ENCODE data around the gene MOSPD3. TPM values are rescaled to one million over a fixed set of nuclear protein-coding genes. Genes with fewer than 3 reads are reported as not detected.

The MOSPD3 gene
- total RNA-seq, 3 donors from 2014 or later = 11.9 to 17.2 (median 14.4) TPM

DNA sequence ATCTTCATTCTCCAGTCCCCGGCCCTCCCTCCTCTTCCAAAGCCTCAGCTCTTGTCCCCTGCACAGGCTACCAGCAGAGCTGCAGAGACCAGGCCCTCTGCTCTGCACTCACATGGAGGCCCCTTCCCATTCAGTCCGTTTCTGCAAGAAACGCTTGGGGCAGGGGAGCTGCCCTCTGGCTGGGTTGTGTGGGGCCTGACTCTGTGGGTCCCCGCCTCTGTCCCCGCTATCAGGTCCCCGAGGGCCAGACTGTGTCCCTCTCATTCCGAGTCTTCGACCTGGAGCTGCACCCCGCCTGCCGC, 8.7 kb upstream of the MOSPD3 start:
- ATAC-seq = no peak
- peak overlapping the region; percentile 32 for H3K4me3 ChIP-seq
- TF ChIP-seq, protein P1, sequence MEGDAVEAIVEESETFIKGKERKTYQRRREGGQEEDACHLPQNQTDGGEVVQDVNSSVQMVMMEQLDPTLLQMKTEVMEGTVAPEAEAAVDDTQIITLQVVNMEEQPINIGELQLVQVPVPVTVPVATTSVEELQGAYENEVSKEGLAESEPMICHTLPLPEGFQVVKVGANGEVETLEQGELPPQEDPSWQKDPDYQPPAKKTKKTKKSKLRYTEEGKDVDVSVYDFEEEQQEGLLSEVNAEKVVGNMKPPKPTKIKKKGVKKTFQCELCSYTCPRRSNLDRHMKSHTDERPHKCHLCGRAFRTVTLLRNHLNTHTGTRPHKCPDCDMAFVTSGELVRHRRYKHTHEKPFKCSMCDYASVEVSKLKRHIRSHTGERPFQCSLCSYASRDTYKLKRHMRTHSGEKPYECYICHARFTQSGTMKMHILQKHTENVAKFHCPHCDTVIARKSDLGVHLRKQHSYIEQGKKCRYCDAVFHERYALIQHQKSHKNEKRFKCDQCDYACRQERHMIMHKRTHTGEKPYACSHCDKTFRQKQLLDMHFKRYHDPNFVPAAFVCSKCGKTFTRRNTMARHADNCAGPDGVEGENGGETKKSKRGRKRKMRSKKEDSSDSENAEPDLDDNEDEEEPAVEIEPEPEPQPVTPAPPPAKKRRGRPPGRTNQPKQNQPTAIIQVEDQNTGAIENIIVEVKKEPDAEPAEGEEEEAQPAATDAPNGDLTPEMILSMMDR (IDR thresholded peaks at IDR 0.05) = no peak

DNA sequence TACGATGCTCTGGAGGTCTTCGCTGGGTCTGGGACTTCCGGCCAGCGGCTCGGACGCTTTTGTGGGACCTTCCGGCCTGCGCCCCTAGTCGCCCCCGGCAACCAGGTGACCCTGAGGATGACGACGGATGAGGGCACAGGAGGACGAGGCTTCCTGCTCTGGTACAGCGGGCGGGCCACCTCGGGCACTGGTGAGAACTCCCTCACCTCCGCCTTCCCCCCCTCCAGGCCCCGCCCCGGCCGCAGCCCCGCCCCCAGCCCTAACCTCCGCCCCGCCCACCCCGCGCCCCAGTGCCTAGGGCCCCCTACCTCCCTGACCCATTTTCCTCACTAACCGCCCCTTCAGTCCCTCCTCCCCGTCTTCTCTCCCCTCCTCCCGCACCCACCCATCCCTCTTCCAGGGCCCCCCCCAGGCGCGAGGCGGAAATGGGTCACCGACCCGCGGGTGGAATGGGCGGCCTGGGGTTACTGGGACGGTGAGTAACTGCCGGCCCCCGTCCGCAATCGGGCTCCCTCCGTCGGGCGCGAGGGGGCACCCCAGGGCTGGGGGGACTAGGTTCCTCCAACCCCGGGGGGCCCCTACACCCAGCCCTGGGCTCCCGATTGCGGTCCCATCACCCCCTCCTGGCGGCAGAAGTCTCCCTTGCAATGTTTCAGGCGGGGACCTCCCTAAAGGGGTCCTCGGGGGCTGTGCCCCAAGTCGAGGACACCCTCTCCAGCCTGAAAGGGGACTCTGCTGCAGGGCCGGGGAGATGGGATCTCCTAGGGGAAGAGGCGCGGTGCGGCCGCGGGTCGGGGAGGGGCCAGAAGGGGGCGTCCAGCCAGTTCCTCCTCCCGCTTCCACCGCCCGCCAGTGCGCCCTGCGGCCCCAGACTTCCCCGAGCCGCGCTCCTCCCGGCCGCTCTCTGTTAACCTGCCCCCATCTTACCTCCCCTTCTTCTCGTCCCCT, 8.0 kb upstream of the MOSPD3 start:
- H3K4me3 ChIP-seq = peak overlapping the region; percentile 32
- H3K36me3 ChIP-seq (ENCODE audit: low read depth) = no peaks in the 10 kb centered on the region
- H3K4me1 ChIP-seq (ENCODE audit: low read depth) = peaks cover 19% of the 10 kb centered on the region
- TF ChIP-seq, protein P1 (IDR thresholded peaks at IDR 0.05) = peak; percentile 30
- DNase-seq = peak; percentile 75 to 92 (median 84)
- peak; percentile 81 for ATAC-seq
- no peaks in the 10 kb centered on the region for H3K9me3 ChIP-seq
- intact Hi-C loops (cut with DNase I, micrococcal nuclease) = no loop called here

More for the DNA sequence above, 8.7 kb upstream of the MOSPD3 start:
- DNase-seq = no peak
- intact Hi-C loops (cut with DNase I, micrococcal nuclease) = no loop called here
- H3K36me3 ChIP-seq (ENCODE audit: low read depth) = no peaks in the 10 kb centered on the region
- no peaks in the 10 kb centered on the region for H3K9me3 ChIP-seq
- H3K4me1 ChIP-seq (ENCODE audit: low read depth) = peaks cover 19% of the 10 kb centered on the region

DNA sequence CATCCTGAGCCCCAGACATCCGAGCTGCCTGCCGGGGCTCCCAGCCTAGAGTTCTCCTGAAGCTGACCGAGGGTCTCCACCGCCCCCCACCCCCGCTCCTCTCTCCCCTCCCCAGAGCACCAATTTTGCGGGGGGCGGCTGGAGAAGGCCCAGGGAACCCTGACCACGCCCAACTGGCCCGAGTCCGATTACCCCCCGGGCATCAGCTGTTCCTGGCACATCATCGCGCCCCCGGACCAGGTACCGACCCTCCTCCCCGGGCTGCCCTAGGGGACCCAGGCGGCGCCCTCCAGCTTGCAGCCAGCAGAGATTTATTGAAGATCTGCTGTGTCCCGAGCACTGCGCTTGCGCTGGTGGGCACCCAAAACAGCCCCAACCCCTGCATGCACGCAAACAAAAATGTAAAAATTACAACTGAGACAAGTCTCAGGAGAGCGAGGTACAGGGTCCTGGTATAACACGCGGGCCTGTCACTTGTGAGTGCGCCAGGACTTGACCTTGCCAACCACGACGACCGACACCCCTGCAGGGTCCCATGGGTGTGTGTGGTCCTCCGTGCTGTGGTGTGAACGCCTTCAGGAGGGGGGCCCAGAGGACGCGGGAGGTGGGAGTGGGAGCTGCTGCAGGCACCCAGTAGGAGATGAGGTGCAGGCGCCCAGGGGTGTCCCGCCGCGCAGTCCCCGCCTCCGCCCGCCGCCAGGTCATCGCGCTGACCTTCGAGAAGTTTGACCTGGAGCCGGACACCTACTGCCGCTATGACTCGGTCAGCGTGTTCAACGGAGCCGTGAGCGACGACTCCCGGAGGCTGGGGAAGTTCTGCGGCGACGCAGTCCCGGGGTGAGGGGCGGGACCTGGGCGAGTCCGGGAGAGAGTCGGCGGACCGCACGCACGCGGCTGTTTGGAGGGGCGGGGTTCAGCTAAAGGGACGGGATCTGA, 7.1 kb upstream of the MOSPD3 start:
- Histone ChIP-seq H3K4me3 (peak overlapping the region; percentile 32), H3K4me1 (ENCODE audit: low read depth) (peaks cover 19% of the 10 kb centered on the region), H3K36me3 (ENCODE audit: low read depth) (no peaks in the 10 kb centered on the region), H3K9me3 (no peaks in the 10 kb centered on the region)
- ATAC-seq = peak; percentile 39
- intact Hi-C loops (cut with DNase I, micrococcal nuclease) = no loop called here
- TF ChIP-seq, protein P1 (IDR thresholded peaks at IDR 0.05) = no peak
- peak; percentile 58 to 80 (median 79) for DNase-seq

DNA sequence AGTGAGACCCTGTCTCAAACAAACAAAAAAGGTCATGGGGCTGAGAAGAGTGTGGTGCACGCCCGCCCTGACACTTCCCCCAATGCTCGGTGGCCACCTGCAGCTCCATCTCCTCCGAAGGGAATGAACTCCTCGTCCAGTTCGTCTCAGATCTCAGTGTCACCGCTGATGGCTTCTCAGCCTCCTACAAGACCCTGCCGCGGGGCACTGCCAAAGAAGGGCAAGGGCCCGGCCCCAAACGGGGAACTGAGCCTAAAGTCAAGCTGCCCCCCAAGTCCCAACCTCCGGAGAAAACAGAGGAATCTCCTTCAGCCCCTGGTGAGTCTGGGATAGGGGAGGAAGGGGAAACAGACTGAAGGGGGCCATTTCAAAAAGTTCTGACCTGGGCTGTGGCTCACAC, 6.0 kb upstream of the MOSPD3 start:
- DNase-seq = no peak
- no peak for ATAC-seq
- H3K36me3 ChIP-seq (ENCODE audit: low read depth) = no peaks in the 10 kb centered on the region
- H3K9me3 ChIP-seq = no peaks in the 10 kb centered on the region
- H3K4me1 ChIP-seq (ENCODE audit: low read depth) = peaks cover 19% of the 10 kb centered on the region
- TF ChIP-seq, protein P1 (IDR thresholded peaks at IDR 0.05) = no peak
- no peak overlapping the region for H3K4me3 ChIP-seq
- intact Hi-C loops (cut with DNase I, micrococcal nuclease) = no loop called here

DNA sequence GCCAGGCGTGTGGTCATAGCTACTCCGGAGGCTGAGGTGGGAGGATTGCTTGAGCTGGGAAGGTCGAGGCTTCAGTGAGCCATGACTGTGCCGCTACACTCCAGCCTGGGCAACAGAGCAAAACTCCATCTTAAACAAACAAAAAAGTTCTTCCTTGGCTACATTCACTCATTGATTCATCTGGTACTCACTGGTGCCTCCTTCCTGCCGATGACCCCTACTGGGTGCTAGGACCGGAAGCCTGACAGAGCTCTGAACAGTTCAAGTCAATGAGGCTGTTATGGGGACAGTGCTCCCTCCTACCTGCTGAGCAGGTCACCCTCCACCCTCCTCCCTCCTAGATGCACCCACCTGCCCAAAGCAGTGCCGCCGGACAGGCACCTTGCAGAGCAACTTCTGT, 5.2 kb upstream of the MOSPD3 start:
- TF ChIP-seq, protein P1 (IDR thresholded peaks at IDR 0.05) = no peak
- intact Hi-C loops (cut with DNase I, micrococcal nuclease) = no loop called here
- H3K4me1 ChIP-seq (ENCODE audit: low read depth) = peaks cover 19% of the 10 kb centered on the region
- DNase-seq = no peak
- ATAC-seq = no peak
- no peaks in the 10 kb centered on the region for H3K9me3 ChIP-seq
- no peaks in the 10 kb centered on the region for H3K36me3 ChIP-seq (ENCODE audit: low read depth)
- H3K4me3 ChIP-seq = no peak overlapping the region
